ENCODE results near the gene DCAF4.

Gene DCAF4

DNA sequence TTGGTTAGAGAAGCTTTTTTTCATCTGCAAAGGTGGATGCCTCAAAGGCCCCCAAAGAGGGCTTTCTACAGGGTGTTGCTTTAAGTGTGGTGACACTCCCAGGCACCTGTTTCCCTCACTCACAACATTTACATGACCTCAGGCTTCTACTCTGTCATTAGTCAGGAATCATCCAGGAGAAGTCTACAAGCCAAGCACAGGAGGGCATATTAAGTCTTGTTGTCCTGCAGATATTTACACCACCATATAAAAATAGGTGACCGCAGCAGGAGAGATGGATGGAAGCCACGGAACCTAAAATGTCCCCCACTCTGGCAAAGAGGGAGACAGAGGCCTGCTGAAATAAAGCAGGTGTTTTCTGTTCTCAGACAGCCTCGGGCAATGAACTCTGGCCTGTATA, 24.9 kb upstream of the DCAF4 start:
- H3K9me3 ChIP-seq (ENCODE audit: control insufficient read depth, low read depth, low read length) = no peaks in the 10 kb centered on the region
- H3K4me1 ChIP-seq (ENCODE audit: control insufficient read depth, low read depth, low read length) = no peaks in the 10 kb centered on the region
- no peak overlapping the region for H3K4me3 ChIP-seq (ENCODE audit: low read length)
- H3K36me3 ChIP-seq (ENCODE audit: control insufficient read depth, low read depth, low read length) = no peaks in the 10 kb centered on the region
- no peak overlapping the region for H3K27ac ChIP-seq (ENCODE audit: low read length)
- H3K9ac ChIP-seq (ENCODE audit: low read length) = no peak overlapping the region
- peaks cover 12% of the 10 kb centered on the region for H3K27me3 ChIP-seq (ENCODE audit: control insufficient read depth, insufficient read depth, low read length)

- Histone ChIP-seq H3K9me3 (ENCODE audit: control insufficient read depth, low read depth, low read length) (no peaks in the 10 kb centered on the region), H3K27me3 (ENCODE audit: control insufficient read depth, insufficient read depth, low read length) (no peaks in the 10 kb centered on the region), H3K4me1 (ENCODE audit: control insufficient read depth, low read depth, low read length) (peaks cover 2% of the 10 kb centered on the region), H3K36me3 (ENCODE audit: control insufficient read depth, low read depth, low read length) (no peaks in the 10 kb centered on the region), H3K9ac (ENCODE audit: low read length) (no peak overlapping the region), H3K27ac (ENCODE audit: low read length) (no peak overlapping the region), H3K4me3 (ENCODE audit: low read length) (no peak overlapping the region)
These were observed 23.3 kb upstream of the DCAF4 start for GRCh38 chr14:72902801-72903530.

- Histone ChIP-seq H3K4me1 (ENCODE audit: control insufficient read depth, low read depth, low read length) (peaks cover 5% of the 10 kb centered on the region), H3K27ac (ENCODE audit: low read length) (no peak overlapping the region), H3K9me3 (ENCODE audit: control insufficient read depth, low read depth, low read length) (no peaks in the 10 kb centered on the region), H3K4me3 (ENCODE audit: low read length) (no peak overlapping the region), H3K27me3 (ENCODE audit: control insufficient read depth, insufficient read depth, low read length) (no peaks in the 10 kb centered on the region), H3K9ac (ENCODE audit: low read length) (no peak overlapping the region), H3K36me3 (ENCODE audit: control insufficient read depth, low read depth, low read length) (no peaks in the 10 kb centered on the region)
These were observed 22.5 kb upstream of the DCAF4 start for GRCh38 chr14:72903716-72904115.

DNA sequence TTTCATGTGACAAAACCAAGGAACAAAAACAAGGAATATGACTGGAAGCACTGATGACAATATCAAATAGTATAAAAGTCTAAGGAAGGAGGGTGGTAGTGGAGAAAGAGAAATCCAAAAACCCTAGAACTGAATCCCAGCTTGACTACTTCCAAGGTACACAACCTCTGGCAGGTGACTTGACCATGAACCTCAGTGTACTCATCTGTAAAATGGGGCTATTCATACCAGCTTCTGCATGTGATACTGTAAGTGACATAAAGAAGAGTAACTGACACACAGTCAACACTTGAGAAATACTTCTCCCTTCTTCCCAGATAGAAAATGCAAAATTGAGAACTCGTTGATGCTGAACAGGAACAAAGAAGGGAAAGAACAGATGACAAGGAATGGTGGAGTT, 22.0 kb upstream of the DCAF4 start:
- Histone ChIP-seq H3K36me3 (ENCODE audit: control insufficient read depth, low read depth, low read length) (no peaks in the 10 kb centered on the region), H3K27me3 (ENCODE audit: control insufficient read depth, insufficient read depth, low read length) (no peaks in the 10 kb centered on the region), H3K4me1 (ENCODE audit: control insufficient read depth, low read depth, low read length) (peaks cover 5% of the 10 kb centered on the region), H3K9me3 (ENCODE audit: control insufficient read depth, low read depth, low read length) (no peaks in the 10 kb centered on the region), H3K27ac (ENCODE audit: low read length) (no peak overlapping the region), H3K4me3 (ENCODE audit: low read length) (no peak overlapping the region), H3K9ac (ENCODE audit: low read length) (no peak overlapping the region)

GRCh38 chr14:72904840-72905561, 21.3 kb upstream of the DCAF4 start:
- H3K9me3 ChIP-seq (ENCODE audit: control insufficient read depth, low read depth, low read length) = no peaks in the 10 kb centered on the region
- H3K9ac ChIP-seq (ENCODE audit: low read length) = no peak overlapping the region
- H3K4me1 ChIP-seq (ENCODE audit: control insufficient read depth, low read depth, low read length) = peaks cover 5% of the 10 kb centered on the region
- no peak overlapping the region for H3K4me3 ChIP-seq (ENCODE audit: low read length)
- H3K27ac ChIP-seq (ENCODE audit: low read length) = no peak overlapping the region
- no peaks in the 10 kb centered on the region for H3K36me3 ChIP-seq (ENCODE audit: control insufficient read depth, low read depth, low read length)
- no peaks in the 10 kb centered on the region for H3K27me3 ChIP-seq (ENCODE audit: control insufficient read depth, insufficient read depth, low read length)

- peaks cover 5% of the 10 kb centered on the region for H3K4me1 ChIP-seq (ENCODE audit: control insufficient read depth, low read depth, low read length)
- H3K9me3 ChIP-seq (ENCODE audit: control insufficient read depth, low read depth, low read length) = no peaks in the 10 kb centered on the region
- H3K4me3 ChIP-seq (ENCODE audit: low read length) = no peak overlapping the region
- no peak overlapping the region for H3K27ac ChIP-seq (ENCODE audit: low read length)
- no peaks in the 10 kb centered on the region for H3K36me3 ChIP-seq (ENCODE audit: control insufficient read depth, low read depth, low read length)
- H3K9ac ChIP-seq (ENCODE audit: low read length) = no peak overlapping the region
- H3K27me3 ChIP-seq (ENCODE audit: control insufficient read depth, insufficient read depth, low read length) = no peaks in the 10 kb centered on the region
These were observed 19.9 kb upstream of the DCAF4 start for GRCh38 chr14:72906316-72906715.

DNA sequence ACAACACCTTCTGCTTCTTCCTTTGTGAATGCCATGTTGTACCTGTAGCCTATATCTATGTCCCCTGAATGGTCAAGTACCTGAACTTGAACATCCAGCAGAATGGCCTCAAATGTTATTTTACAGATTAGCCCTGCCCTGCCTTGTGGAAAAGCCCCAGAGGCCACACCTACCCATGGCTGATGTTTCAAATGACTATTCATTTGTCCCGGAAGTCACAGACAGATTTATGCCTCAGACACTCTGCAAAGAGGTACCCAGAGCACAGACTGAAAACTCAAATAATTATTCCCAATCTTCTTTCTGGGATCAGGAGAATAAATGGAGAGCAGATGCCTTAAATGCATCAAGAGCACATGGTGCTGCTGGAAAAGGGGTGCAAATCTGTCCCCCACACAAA, 19.4 kb upstream of the DCAF4 start:
- Histone ChIP-seq H3K4me3 (ENCODE audit: low read length) (no peak overlapping the region), H3K27me3 (ENCODE audit: control insufficient read depth, insufficient read depth, low read length) (no peaks in the 10 kb centered on the region), H3K9me3 (ENCODE audit: control insufficient read depth, low read depth, low read length) (no peaks in the 10 kb centered on the region), H3K36me3 (ENCODE audit: control insufficient read depth, low read depth, low read length) (no peaks in the 10 kb centered on the region), H3K27ac (ENCODE audit: low read length) (no peak overlapping the region), H3K4me1 (ENCODE audit: control insufficient read depth, low read depth, low read length) (peaks cover 5% of the 10 kb centered on the region), H3K9ac (ENCODE audit: low read length) (no peak overlapping the region)

- no peaks in the 10 kb centered on the region for H3K9me3 ChIP-seq (ENCODE audit: control insufficient read depth, low read depth, low read length)
- H3K4me1 ChIP-seq (ENCODE audit: control insufficient read depth, low read depth, low read length) = peaks cover 5% of the 10 kb centered on the region
- no peaks in the 10 kb centered on the region for H3K36me3 ChIP-seq (ENCODE audit: control insufficient read depth, low read depth, low read length)
- H3K27ac ChIP-seq (ENCODE audit: low read length) = no peak overlapping the region
- no peak overlapping the region for H3K9ac ChIP-seq (ENCODE audit: low read length)
- H3K27me3 ChIP-seq (ENCODE audit: control insufficient read depth, insufficient read depth, low read length) = no peaks in the 10 kb centered on the region
- no peak overlapping the region for H3K4me3 ChIP-seq (ENCODE audit: low read length)
These were observed 18.4 kb upstream of the DCAF4 start for GRCh38 chr14:72907886-72908285.

DNA sequence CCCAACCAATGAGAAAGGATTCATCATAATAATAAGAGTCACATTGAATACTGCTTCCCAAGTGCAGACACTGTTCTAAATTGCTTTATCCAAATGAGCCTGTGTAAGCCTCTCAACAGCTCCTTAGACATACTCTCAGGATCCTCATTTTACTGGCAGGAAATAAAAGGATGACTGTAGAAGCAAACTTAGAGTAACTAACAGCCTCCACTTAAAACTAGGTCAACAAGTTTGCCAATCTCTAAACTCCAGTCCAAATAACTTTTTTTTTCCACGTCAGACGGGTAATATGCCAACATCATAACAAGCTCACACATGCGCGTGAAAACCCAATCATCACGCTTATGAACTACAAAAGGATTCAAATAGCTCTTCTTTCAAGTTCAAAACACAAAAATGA, 17.1 kb upstream of the DCAF4 start:
- H3K4me3 ChIP-seq (ENCODE audit: low read length) = no peak overlapping the region
- H3K9me3 ChIP-seq (ENCODE audit: control insufficient read depth, low read depth, low read length) = no peaks in the 10 kb centered on the region
- H3K4me1 ChIP-seq (ENCODE audit: control insufficient read depth, low read depth, low read length) = peaks cover 5% of the 10 kb centered on the region
- H3K36me3 ChIP-seq (ENCODE audit: control insufficient read depth, low read depth, low read length) = no peaks in the 10 kb centered on the region
- H3K27me3 ChIP-seq (ENCODE audit: control insufficient read depth, insufficient read depth, low read length) = no peaks in the 10 kb centered on the region
- H3K27ac ChIP-seq (ENCODE audit: low read length) = no peak overlapping the region
- H3K9ac ChIP-seq (ENCODE audit: low read length) = no peak overlapping the region

- Histone ChIP-seq H3K36me3 (ENCODE audit: control insufficient read depth, low read depth, low read length) (no peaks in the 10 kb centered on the region), H3K9me3 (ENCODE audit: control insufficient read depth, low read depth, low read length) (no peaks in the 10 kb centered on the region), H3K27ac (ENCODE audit: low read length) (no peak overlapping the region), H3K4me1 (ENCODE audit: control insufficient read depth, low read depth, low read length) (no peaks in the 10 kb centered on the region), H3K4me3 (ENCODE audit: low read length) (no peak overlapping the region), H3K27me3 (ENCODE audit: control insufficient read depth, insufficient read depth, low read length) (no peaks in the 10 kb centered on the region), H3K9ac (ENCODE audit: low read length) (no peak overlapping the region)
These were observed 12.5 kb upstream of the DCAF4 start for GRCh38 chr14:72913809-72914208.

GRCh38 chr14:72916174-72916573, 10.1 kb upstream of the DCAF4 start:
- Histone ChIP-seq H3K9ac (ENCODE audit: low read length) (no peak overlapping the region), H3K27ac (ENCODE audit: low read length) (no peak overlapping the region), H3K36me3 (ENCODE audit: control insufficient read depth, low read depth, low read length) (no peaks in the 10 kb centered on the region), H3K27me3 (ENCODE audit: control insufficient read depth, insufficient read depth, low read length) (no peaks in the 10 kb centered on the region), H3K4me3 (ENCODE audit: low read length) (no peak overlapping the region), H3K9me3 (ENCODE audit: control insufficient read depth, low read depth, low read length) (no peaks in the 10 kb centered on the region), H3K4me1 (ENCODE audit: control insufficient read depth, low read depth, low read length) (no peaks in the 10 kb centered on the region)
